ENCODE measurements around the gene SLC9A4.

- TF ChIP-seq CTCF (IDR thresholded peaks at IDR 0.05; ENCODE audit: insufficient read depth, low read length, poor library complexity, severe bottlenecking) (no peak), EZH2phosphoT487 (conservative IDR thresholded peaks at IDR 0.05; ENCODE audit: low read length) (no peak)
Observed at GRCh38 chr2:102502576-102502975, 29.6 kb downstream of the SLC9A4 start.

Data from SU-DHL-6 (cell line).